ENCODE data around the gene PRSS50.

Gene PRSS50

GRCh38 chr3:46670000-46670890 is 47.4 kb downstream of the PRSS50 start:
- no peak for DNase-seq (ENCODE audit: low read depth in 2 of 2, low spot score in 1 of 2)

- no peak for DNase-seq (ENCODE audit: low read depth in 2 of 2, low spot score in 1 of 2)
Observed at GRCh38 chr3:46669191-46669999, 48.3 kb downstream of the PRSS50 start.

GRCh38 chr3:46668591-46668990 is 49.1 kb downstream of the PRSS50 start:
- no peak for DNase-seq (ENCODE audit: low read depth in 2 of 2, low spot score in 1 of 2)

- DNase-seq (ENCODE audit: low read depth in 2 of 2, low spot score in 1 of 2), result no peak
Observed at GRCh38 chr3:46668116-46668515, 49.6 kb downstream of the PRSS50 start.

GRCh38 chr3:46667657-46668056 is 50.0 kb downstream of the PRSS50 start:
- DNase-seq (ENCODE audit: low read depth in 2 of 2, low spot score in 1 of 2), result no peak

- DNase-seq (ENCODE audit: low read depth in 2 of 2, low spot score in 1 of 2), result no peak
Observed at GRCh38 chr3:46667061-46667621, 50.5 kb downstream of the PRSS50 start.

GRCh38 chr3:46666453-46666845 is 51.2 kb downstream of the PRSS50 start:
- DNase-seq (ENCODE audit: low read depth in 2 of 2, low spot score in 1 of 2), result no peak

GRCh38 chr3:46665763-46666452 is 51.8 kb downstream of the PRSS50 start:
- DNase-seq (ENCODE audit: low read depth in 2 of 2, low spot score in 1 of 2), result no peak

GRCh38 chr3:46664971-46665762 is 52.5 kb downstream of the PRSS50 start:
- DNase-seq (ENCODE audit: low read depth in 2 of 2, low spot score in 1 of 2), result no peak

GRCh38 chr3:46664188-46664970 is 53.3 kb downstream of the PRSS50 start:
- no peak for DNase-seq (ENCODE audit: low read depth in 2 of 2, low spot score in 1 of 2)

GRCh38 chr3:46663591-46664135 is 54.0 kb downstream of the PRSS50 start:
- DNase-seq (ENCODE audit: low read depth in 2 of 2, low spot score in 1 of 2), result no peak

- DNase-seq (ENCODE audit: low read depth in 2 of 2, low spot score in 1 of 2), result no peak
Observed at GRCh38 chr3:46662771-46663551, 54.7 kb downstream of the PRSS50 start.

Data from stimulated activated CD8-positive, alpha-beta memory T cell treated with anti-CD3 and anti-CD28 coated beads, Interleukin-4, amount 100 ng/mL, for 1 hour (primary cell).